ENCODE results near the gene TBX5. TPM values are rescaled to one million over a fixed set of nuclear protein-coding genes. Genes with fewer than 3 reads are reported as not detected.

Gene TBX5
- total RNA-seq, 1 donor from 2014 or later = not detected

DNA sequence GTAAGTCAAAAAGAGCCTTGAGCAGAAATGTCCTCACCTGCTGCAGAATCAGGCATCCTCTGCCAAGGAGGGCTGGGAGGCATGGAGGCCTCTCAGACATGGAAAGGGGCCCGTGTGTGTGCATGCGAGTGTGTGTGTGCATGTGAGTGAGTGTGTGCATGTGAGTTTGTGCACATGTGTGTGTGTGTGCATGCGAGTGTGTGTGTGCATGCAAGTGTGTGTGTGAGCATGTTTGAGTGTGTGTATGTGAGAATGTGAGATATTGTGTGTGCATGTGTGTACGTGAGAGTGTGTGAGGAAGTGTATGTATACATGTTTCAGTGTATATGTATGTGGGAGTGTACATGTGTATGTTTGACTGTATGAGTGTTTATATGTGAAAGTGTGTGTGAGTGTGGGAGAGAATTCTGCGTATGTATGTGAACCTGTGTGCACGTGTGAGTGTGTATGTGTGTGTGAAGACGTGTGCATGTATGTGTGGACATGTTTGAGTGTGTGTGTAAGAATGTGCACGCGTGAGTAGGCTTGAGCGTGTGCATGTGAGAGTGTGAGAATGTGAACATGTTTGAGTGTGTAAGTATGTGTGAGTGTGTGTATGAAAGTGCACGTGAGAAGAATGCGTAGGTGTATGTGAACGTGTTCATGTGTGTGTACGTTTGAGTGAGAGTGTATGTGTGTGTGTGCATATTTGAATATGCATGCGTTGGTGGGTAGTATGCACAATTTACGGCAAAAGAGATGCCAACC, 90.8 kb downstream of the TBX5 start:
- H3K9me3 ChIP-seq = no peaks in the 10 kb centered on the region
- no peak for DNase-seq (ENCODE audit: extremely low spot score in 2 of 2)
- no peaks in the 10 kb centered on the region for H3K4me1 ChIP-seq
- H3K4me3 ChIP-seq = no peak overlapping the region
- H3K36me3 ChIP-seq = no peaks in the 10 kb centered on the region
- TF ChIP-seq POLR2AphosphoS5 (IDR thresholded peaks at IDR 0.05; ENCODE audit: insufficient read depth in 1 of 2, low read depth in 1 of 2) (no peak), POLR2A (IDR thresholded peaks at IDR 0.05) (no peak)
- TF ChIP-seq, protein P1, sequence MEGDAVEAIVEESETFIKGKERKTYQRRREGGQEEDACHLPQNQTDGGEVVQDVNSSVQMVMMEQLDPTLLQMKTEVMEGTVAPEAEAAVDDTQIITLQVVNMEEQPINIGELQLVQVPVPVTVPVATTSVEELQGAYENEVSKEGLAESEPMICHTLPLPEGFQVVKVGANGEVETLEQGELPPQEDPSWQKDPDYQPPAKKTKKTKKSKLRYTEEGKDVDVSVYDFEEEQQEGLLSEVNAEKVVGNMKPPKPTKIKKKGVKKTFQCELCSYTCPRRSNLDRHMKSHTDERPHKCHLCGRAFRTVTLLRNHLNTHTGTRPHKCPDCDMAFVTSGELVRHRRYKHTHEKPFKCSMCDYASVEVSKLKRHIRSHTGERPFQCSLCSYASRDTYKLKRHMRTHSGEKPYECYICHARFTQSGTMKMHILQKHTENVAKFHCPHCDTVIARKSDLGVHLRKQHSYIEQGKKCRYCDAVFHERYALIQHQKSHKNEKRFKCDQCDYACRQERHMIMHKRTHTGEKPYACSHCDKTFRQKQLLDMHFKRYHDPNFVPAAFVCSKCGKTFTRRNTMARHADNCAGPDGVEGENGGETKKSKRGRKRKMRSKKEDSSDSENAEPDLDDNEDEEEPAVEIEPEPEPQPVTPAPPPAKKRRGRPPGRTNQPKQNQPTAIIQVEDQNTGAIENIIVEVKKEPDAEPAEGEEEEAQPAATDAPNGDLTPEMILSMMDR (IDR thresholded peaks at IDR 0.05) = no peak
- H3K27me3 ChIP-seq = no peaks in the 10 kb centered on the region
- no peak overlapping the region for H3K27ac ChIP-seq
- intact Hi-C loops (cut with DNase I) = no loop called here

- Histone ChIP-seq H3K4me3 (no peak overlapping the region), H3K9me3 (no peaks in the 10 kb centered on the region), H3K36me3 (no peaks in the 10 kb centered on the region), H3K27me3 (no peaks in the 10 kb centered on the region), H3K4me1 (no peaks in the 10 kb centered on the region), H3K27ac (no peak overlapping the region)
- DNase-seq (ENCODE audit: extremely low spot score in 2 of 2) = no peak
- TF ChIP-seq, protein P1 (IDR thresholded peaks at IDR 0.05) = no peak
- TF ChIP-seq POLR2A (IDR thresholded peaks at IDR 0.05) (no peak), POLR2AphosphoS5 (IDR thresholded peaks at IDR 0.05; ENCODE audit: insufficient read depth in 1 of 2, low read depth in 1 of 2) (no peak)
- intact Hi-C loops (cut with DNase I) = no loop called here
These were observed 91.5 kb downstream of the TBX5 start for GRCh38 chr12:114314403-114314802.

DNA sequence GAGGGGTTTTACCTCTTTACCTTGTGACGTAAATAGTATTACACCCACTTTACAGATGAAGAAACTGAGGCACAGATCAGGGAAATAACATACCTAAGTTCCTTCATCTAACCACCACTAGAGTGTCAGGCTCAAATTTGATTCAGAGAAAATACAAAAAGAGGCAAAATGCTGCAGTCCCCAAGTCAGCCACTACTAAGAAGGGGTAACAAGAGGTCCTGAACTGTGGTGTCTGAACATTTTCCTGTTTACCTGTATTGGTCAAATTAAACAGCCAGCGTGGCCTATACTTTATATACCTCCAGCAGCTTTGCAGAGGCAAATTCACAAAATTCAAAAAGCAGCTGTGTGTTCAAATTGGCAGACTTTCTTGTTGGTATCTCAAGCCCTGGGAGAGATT, 92.0 kb downstream of the TBX5 start:
- Histone ChIP-seq H3K4me1 (no peaks in the 10 kb centered on the region), H3K36me3 (no peaks in the 10 kb centered on the region), H3K27me3 (no peaks in the 10 kb centered on the region), H3K9me3 (no peaks in the 10 kb centered on the region), H3K4me3 (no peak overlapping the region), H3K27ac (no peak overlapping the region)
- intact Hi-C loops (cut with DNase I) = no loop called here
- DNase-seq (ENCODE audit: extremely low spot score in 2 of 2) = no peak
- TF ChIP-seq, protein P1 (IDR thresholded peaks at IDR 0.05) = no peak
- TF ChIP-seq POLR2AphosphoS5 (IDR thresholded peaks at IDR 0.05; ENCODE audit: insufficient read depth in 1 of 2, low read depth in 1 of 2) = no peak
- no peak for TF ChIP-seq POLR2A (IDR thresholded peaks at IDR 0.05)

- H3K36me3 ChIP-seq = no peaks in the 10 kb centered on the region
- TF ChIP-seq, protein P1 (IDR thresholded peaks at IDR 0.05) = no peak
- TF ChIP-seq POLR2AphosphoS5 (IDR thresholded peaks at IDR 0.05; ENCODE audit: insufficient read depth in 1 of 2, low read depth in 1 of 2) (no peak), POLR2A (IDR thresholded peaks at IDR 0.05) (no peak)
- intact Hi-C loops (cut with DNase I) = no loop called here
These were observed 94.0 kb downstream of the TBX5 start for GRCh38 chr12:114311974-114312373.

GRCh38 chr12:114306646-114307045, 99.3 kb downstream of the TBX5 start:
- Histone ChIP-seq H3K4me1 (no peaks in the 10 kb centered on the region), H3K27me3 (no peaks in the 10 kb centered on the region), H3K36me3 (no peaks in the 10 kb centered on the region), H3K9me3 (no peaks in the 10 kb centered on the region), H3K4me3 (no peak overlapping the region), H3K27ac (no peak overlapping the region)
- intact Hi-C loops (cut with DNase I) = no loop called here
- DNase-seq (ENCODE audit: extremely low spot score in 2 of 2) = no peak
- TF ChIP-seq, protein P1 (IDR thresholded peaks at IDR 0.05) = no peak
- no peak for TF ChIP-seq POLR2A (IDR thresholded peaks at IDR 0.05)
- TF ChIP-seq POLR2AphosphoS5 (IDR thresholded peaks at IDR 0.05; ENCODE audit: insufficient read depth in 1 of 2, low read depth in 1 of 2) = no peak

More at GRCh38 chr12:114311974-114312373, 94.0 kb downstream of the TBX5 start:
- no peak overlapping the region for H3K27ac ChIP-seq
- no peak for DNase-seq (ENCODE audit: extremely low spot score in 2 of 2)
- no peak overlapping the region for H3K4me3 ChIP-seq
- H3K4me1 ChIP-seq = no peaks in the 10 kb centered on the region
- H3K9me3 ChIP-seq = no peaks in the 10 kb centered on the region
- H3K27me3 ChIP-seq = no peaks in the 10 kb centered on the region

Data from vagina (tissue), 2 donors.